Lung (tissue), 12 donors: ENCODE measurements around the gene ZNF780B. TPM values are rescaled to one million over a fixed set of nuclear protein-coding genes. Genes with fewer than 3 reads are reported as not detected.
"Not testable (repeated sequence)": the region's sequence is repeated elsewhere in the genome, so short reads cannot be mapped to it uniquely, and the experiment has no call there.

Experiments used
- ATAC-seq: fragments of 200-7000 bp; cut with Tn5 transposase; one replicate; pipeline ENCODE4 v1.9.1; 2020; ENCODE audit warnings: moderate number of reproducible peaks; ENCODE audit not compliant: insufficient read depth, low FRiP score
- DNase-seq, 3 donors: peaks; one replicate each; pipeline ENCODE4 v3.0.0-alpha.2; 2013 to 2017
- H3K27ac ChIP-seq, 2 donors: one replicate each; pipeline ENCODE4 v1.5.1; 2013; ENCODE audit warnings: mild to moderate bottlenecking in 2 of 2, moderate library complexity in 2 of 2, control low read depth in 1 of 2, inconsistent platforms in 1 of 2, low read depth in 1 of 2, low read length in 1 of 2
- H3K27me3 ChIP-seq, 3 donors: one replicate each; pipeline ENCODE4 v1.5.1; 2013; ENCODE audit warnings: low read length in 2 of 3; ENCODE audit not compliant: control insufficient read depth in 3 of 3, insufficient read depth in 3 of 3
- H3K36me3 ChIP-seq, 4 donors: one replicate each; pipeline ENCODE4 v1.5.1; 2013; ENCODE audit warnings: low read length in 4 of 4, mild to moderate bottlenecking in 1 of 4, moderate library complexity in 1 of 4; ENCODE audit not compliant: control insufficient read depth in 4 of 4, insufficient read depth in 4 of 4
- H3K4me1 ChIP-seq, 5 donors: one replicate each; pipeline ENCODE4 v1.5.1; 2013; ENCODE audit warnings: low read length in 5 of 5, mild to moderate bottlenecking in 2 of 5, moderate library complexity in 1 of 5; ENCODE audit not compliant: control insufficient read depth in 5 of 5, insufficient read depth in 5 of 5
- H3K4me3 ChIP-seq: one replicate; pipeline ENCODE4 v1.5.1; 2013; ENCODE audit warnings: mild to moderate bottlenecking, control low read depth, moderate library complexity
- H3K9ac ChIP-seq, 2 donors: one replicate each; pipeline ENCODE4 v1.5.1; 2013; ENCODE audit warnings: low read length in 2 of 2, control low read depth in 1 of 2; ENCODE audit not compliant: insufficient read depth in 1 of 2
- H3K9me3 ChIP-seq, 4 donors: one replicate each; pipeline ENCODE4 v1.5.1; 2013; ENCODE audit warnings: low read length in 3 of 4, mild to moderate bottlenecking in 1 of 4, moderate library complexity in 1 of 4; ENCODE audit not compliant: control insufficient read depth in 4 of 4, insufficient read depth in 3 of 4
- CTCF ChIP-seq: IDR thresholded peaks from 2 replicates; pipeline ENCODE4 v1.5.1; 2012; ENCODE audit warnings: mild to moderate bottlenecking; ENCODE audit errors: control extremely low read depth, extremely low read depth
- WGBS, 2 donors: extraction: QIAGEN DNeasy Blood & Tissue Kit; methylation state at CpG; one replicate each; pipeline ENCODE4 v1.1.7; 2013; 5-methylcytosine and 5-hydroxymethylcytosine counted together
- polyA plus RNA-seq, 2 donors: library from polyadenylated mRNA; stranded (reverse); fragments of 200-250 nt; gene quantifications; one replicate each; pipeline ENCODE4 v1.2.1, GENCODE V29; 2013
- total RNA-seq, 2 donors: library from RNA; depleted of rRNA in 1 of 2; stranded (reverse); fragments of >200 nt in 1 of 2; gene quantifications; one replicate each; pipeline ENCODE4 v1.2.1, GENCODE V29; 2014 to 2021
- donor health status: control.
- donor health status: control.
- donor health status: Bipolar disorder and iron deficiency.
- donor health status: healthy.
- donor health status: DM: yes; HTN: yes; CAD: no.

ZNF780B gene
- total and polyA plus RNA-seq, 4 donors: 4.7 to 39.8 (median 16.3) TPM

GRCh38 chr19:40038047-40038446 is 18.0 kb downstream of the ZNF780B start:
- not testable (repeated sequence) for DNase-seq, H3K27ac ChIP-seq, ATAC-seq, H3K4me1 ChIP-seq, H3K9ac ChIP-seq, H3K27me3 ChIP-seq, H3K4me3 ChIP-seq
- WGBS, 2 donors: 96 to 100% methylated on average over 3 of the region's 3 CpGs
- Histone ChIP-seq H3K36me3 (peaks cover under 1 to 20% (median 10%) of the 10 kb centered on the region in 4 donors), H3K9me3 (peaks cover 6 to 31% (median 21%) of the 10 kb centered on the region in 4 donors)

DNA sequence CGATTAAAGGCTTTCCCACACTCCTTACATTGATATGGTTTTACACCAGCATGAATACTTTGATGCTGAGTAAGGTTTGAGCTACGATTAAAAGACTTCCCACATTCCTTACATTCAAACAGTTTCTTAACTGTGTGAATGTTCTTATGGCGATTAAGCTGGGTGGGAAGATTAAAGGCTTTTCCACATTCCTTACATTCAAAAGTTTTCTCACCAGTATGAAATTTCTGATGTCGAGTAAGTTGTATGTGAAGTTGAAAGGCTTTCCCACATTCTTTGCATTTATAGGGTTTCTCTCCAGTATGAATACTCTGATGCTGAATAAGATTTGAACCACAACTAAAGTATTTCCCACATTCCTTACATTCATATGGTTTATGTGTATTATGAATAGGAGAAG is 20.0 kb downstream of the ZNF780B start:
- no peaks in the 10 kb centered on the region for H3K4me1 ChIP-seq
- no peak overlapping the region for H3K27ac ChIP-seq
- peaks cover 0 to 20% (median 10%) of the 10 kb centered on the region in 4 donors for H3K36me3 ChIP-seq
- DNase-seq: no peak
- TF ChIP-seq CTCF: no peak
- no peak overlapping the region for H3K9ac ChIP-seq
- H3K4me3 ChIP-seq: no peak overlapping the region
- no peak for ATAC-seq
- H3K27me3 ChIP-seq: no peaks in the 10 kb centered on the region
- 97 to 99% methylated on average over 4 of the region's 4 CpGs for WGBS, 2 donors
- peaks cover 12 to 43% (median 24%) of the 10 kb centered on the region in 4 donors for H3K9me3 ChIP-seq

GRCh38 chr19:40033989-40034560 is 22.0 kb downstream of the ZNF780B start:
- Histone ChIP-seq H3K9ac (no peak overlapping the region), H3K9me3 (peaks cover 13 to 55% (median 29%) of the 10 kb centered on the region in 4 donors), H3K4me3 (no peak overlapping the region), H3K4me1 (no peaks in the 10 kb centered on the region), H3K36me3 (peaks cover 0 to 20% (median 10%) of the 10 kb centered on the region in 4 donors), H3K27me3 (no peaks in the 10 kb centered on the region), H3K27ac (no peak overlapping the region)
- TF ChIP-seq CTCF: no peak
- no peak for ATAC-seq
- no peak for DNase-seq
- 97 to 98% methylated on average over 2 of the region's 2 CpGs for WGBS, 2 donors

GRCh38 chr19:40026597-40026970 is 29.4 kb downstream of the ZNF780B start:
- Histone ChIP-seq H3K4me1 (no peaks in the 10 kb centered on the region), H3K27me3 (no peaks in the 10 kb centered on the region), H3K9me3 (peaks cover 2 to 49% (median 34%) of the 10 kb centered on the region in 4 donors), H3K27ac (no peak overlapping the region), H3K36me3 (no peaks in the 10 kb centered on the region), H3K4me3 (no peak overlapping the region), H3K9ac (no peak overlapping the region)
- no peak for ATAC-seq
- 85 to 95% methylated on average over 5 of the region's 5 CpGs for WGBS, 2 donors
- no peak for DNase-seq
- TF ChIP-seq CTCF: no peak
